Measurements from ENCODE around the gene TRIB2.

TRIB2 gene

DNA sequence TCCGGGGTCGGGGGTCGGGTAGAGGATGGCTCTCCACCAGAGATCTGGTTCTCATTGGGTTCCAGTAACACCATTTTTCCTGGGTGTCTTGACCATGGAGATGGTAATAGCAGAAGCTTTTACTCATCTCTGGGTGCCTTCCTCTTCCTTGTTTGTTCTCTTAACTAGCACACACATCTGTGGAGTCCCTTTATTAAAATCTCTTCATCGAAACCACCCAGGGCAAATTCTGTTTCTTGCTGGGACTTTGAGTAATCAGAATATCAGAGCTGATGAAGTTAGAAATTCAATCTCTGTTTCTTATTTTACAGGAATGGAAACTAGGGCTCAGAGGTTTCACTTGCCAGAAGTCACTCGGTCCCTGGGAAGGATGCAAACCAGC lies 15.0 kb upstream of the TRIB2 start:
- no peak for DNase-seq

GRCh38 chr2:12702168-12703121 lies 14.3 kb upstream of the TRIB2 start:
- peak; percentile 49 to 53 for DNase-seq

DNA sequence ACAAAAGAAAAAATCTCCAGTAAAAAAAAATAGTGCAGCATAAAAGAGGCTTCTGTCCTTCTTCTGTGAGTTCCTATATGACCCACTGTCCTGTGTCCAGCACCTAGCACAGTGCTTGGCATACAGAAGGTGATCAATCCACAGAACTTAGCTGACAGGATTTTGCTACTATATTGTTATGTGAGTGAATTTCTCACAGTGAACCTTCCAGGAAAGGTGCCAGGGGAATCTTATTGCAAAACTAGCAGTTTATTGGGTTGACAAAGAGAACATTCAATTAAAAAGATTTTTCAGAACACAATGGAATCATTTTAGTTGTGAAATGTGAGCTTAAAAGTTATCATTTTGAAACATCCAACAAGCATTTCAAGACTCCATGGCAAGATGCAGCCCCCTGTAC lies 12.4 kb upstream of the TRIB2 start:
- no peak for DNase-seq

DNA sequence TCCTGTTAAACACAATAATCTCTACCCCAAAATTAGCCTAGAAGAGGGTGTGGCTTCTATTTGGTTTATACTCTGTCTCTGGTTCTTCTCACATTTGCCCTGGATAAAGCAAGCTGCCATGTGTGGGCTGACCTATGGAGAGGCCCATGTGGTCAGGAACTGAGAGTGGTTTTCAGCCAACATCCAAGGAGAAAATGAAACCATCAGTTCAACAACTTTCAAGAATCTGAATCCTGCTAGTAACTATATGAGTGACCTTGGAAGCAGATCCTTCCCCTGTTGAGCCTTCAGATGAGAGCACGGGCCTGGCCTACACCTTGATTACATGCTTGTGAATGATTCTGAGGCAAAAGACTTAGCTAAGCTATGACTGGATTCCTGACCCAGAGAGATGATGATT lies 11.5 kb upstream of the TRIB2 start:
- no peak for DNase-seq

DNA sequence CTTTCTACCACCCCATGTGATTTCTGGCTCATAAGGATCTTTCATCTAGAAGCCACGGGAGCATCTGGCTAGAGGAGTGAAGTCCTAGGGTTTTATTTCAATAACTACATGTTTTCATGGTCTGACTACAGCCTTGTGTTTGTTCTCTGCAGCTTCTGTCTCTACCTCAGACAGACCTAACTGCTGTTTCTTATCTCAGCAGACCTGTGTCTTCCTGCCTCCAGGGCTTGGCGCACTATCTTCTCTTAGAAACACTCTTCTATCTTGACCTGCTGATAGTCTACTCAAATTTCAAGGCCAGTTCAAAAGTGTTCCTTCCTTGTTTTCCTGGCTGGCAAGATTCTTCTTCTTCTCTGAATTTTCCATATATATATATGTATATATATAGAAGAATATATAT lies 11.0 kb upstream of the TRIB2 start:
- no peak for DNase-seq

GRCh38 chr2:12708508-12709206 lies 8.1 kb upstream of the TRIB2 start:
- DNase-seq = no peak

- no peak for DNase-seq
These were observed 7.6 kb upstream of the TRIB2 start for GRCh38 chr2:12709207-12709522.

DNA sequence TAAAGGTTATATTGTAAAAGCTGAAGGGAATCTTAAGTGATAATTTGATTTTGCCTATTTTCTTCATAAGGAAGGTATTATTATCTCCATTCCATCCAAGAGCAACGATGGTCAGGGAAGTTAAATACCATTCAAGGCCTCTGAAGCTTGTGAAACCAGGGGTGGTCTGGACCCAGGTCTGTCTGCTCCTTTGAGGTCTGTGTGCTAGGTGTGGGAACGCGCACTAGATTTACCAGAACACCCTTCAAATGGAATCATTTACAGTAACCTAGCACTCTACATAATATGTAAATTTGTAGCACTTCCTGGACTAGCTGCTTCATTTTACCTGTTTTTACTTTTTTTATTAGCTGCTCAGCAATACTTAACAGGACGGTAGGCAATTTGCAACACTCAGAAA lies 6.4 kb upstream of the TRIB2 start:
- no peak for DNase-seq

DNA sequence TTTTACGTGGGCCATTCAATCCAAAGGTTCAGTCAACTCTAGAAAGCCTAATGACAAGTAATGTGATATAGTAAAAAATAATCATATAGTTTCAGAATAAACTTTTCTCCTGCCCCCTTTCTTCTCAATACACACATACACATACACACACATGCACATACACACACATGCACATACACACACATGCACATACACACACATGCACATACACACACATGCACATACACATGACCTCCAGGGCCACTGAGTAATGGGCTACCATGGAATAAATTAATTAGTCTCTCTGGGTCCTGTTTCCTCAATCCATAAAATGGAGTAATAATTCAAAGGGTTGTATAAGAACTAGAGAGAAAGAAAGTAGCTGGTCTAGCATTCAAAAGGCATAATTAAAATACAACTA lies 5.4 kb upstream of the TRIB2 start:
- no peak for DNase-seq

- DNase-seq = no peak
These were observed 3.9 kb upstream of the TRIB2 start for GRCh38 chr2:12712881-12713280.

DNA sequence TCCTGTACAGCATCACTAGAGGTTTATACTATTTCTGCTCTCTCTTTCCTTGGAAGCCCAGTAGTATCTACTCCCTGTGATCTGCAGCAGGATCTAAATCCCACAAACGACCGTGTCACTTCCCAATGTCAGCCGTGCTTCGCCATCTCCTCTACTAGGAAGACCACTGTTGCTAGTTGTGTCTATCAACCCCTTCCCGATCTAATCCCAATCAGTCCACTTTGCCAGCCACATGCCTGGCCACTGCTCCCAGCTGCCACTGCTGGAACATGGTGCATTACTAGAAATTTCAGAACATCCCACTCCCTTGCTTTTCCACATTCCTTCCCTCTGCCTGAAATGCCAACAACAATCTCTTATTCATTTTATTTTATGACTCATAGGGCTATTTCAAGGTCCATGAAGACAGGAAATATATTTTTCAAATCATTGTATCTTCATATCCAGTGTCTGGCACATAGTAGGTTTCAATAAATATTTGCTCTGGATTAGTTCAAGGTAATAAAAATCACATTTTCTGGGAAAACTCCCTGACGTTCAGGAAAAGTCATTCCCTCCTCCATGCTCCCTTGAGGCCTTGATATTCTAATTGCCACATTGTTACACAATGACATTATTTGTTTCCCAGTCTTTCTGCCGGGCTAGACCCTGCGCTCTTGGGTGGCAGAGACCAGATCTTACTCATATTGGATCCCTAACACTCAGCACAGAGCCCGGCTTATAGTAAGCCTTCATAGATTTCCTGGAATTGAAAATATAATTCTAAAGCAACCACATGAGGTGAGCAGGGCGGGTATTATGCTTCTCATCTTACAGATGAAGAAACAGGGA lies 2.1 kb upstream of the TRIB2 start:
- DNase-seq = no peak

DNA sequence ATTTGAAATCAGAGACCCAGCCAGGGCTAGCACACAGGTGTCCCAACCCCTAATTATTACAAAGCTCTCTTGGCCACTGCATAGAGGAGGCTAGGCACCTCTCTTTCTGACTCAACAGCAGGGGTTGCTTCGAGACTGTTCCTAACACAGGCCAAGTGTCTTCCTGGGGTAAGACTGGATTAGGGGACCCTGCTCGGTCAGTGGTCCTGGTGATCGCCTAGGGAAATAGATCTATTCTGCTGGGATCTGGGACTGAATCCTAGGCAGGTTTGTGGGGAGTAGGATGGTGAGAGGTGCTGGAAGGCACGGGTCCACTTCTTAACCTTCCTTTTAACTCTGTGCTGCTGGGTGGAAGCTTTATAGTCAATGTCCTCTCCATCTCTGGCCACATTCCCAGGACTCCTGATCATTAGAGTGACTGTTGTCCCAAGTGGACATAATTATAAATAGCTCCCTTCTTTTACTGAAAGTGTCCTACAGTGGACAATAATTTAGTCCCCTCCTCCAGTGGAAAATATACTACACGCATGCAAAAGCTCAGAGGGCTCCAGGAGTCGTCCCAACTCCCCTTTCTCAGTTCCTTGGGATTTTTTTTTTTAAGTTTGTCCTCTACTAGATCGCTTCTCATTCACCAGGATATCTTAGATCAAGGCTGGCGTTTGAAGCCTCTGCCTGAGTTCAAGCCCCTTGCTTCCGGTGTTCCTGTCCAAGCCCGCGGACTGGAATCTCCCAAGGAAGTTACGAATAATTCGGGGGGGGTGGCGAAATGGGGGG lies 1.3 kb upstream of the TRIB2 start:
- DNase-seq = no peak

- DNase-seq = peak; percentile 84 to 86
These were observed 779 bp upstream of the TRIB2 start for GRCh38 chr2:12716032-12716281.

DNA sequence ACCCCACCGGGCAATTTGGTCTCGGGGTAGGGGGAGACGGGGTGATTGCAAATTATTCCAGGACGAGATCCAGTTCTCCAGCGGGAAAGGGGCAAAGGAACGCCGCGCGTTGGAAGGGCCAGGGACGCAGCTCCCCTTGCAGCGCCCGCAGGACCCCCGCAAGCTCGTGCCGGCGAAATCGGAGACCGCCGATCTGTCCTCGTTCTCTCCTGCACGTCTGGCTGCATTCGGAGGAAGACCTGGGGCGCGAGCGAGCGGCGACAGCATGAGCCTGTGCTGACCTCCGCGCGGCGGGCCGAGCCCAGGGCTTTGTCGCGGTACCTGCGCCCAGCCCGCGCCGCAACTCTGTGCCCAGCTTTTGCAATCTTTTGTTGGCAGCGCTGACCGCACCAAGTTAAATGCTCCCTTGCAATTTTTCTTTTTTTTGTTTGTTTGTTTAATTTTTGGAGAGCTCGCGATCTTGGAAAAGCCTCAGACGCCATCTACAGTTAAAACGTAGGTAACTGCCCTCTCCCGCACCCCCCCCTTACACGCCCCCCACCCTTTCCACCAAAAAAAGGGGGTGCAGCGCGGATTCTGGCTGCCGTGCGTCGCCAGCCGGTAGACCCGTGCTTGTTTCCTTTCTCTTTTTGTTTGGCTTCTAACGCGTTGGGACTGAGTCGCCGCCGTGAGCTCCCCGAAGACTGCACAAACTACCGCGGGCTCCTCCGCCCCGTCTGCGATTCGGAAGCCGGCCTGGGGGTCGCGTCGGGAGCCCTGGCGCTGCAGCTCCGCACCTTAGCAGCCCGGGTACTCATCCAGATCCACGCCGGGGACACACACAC lies 667 bp downstream of the TRIB2 start:
- DNase-seq = peak; percentile 68 to 73

GRCh38 chr2:12718015-12718671 lies 1.4 kb downstream of the TRIB2 start:
- peak; percentile 63 to 66 for DNase-seq

DNA sequence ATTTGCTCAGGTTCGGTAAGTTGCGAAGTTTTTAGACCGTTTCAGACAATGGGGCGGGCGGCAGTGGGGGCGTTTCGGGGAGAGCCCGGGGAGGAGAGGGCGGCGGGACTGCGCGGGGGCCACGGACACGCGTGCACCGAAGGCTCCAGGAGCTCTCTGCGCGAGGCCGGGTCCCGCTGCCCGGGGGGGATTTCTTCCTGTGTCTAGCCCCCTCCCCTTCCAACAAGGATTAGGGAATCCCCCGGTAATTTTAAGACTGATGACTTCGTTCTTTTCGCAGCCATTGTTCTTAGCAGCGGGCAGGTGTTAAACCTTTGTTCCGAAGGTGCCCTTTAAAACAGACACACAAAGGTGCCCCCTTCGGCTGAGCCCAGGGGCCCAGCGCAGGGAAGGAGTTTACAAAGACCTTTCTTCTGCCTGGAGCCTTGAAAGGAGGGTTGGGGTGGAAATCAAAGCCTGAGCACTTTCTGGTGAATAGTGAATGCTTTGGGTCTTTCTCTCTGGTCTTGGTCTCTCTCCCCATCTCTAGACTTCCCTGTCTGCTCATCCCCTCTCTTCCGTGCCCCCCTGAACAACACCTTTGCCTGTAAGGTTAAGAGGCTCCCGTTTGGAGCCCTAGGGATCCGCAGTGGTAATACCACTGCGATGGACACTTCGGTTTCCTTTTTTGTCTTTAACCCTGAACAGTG lies 2.1 kb downstream of the TRIB2 start:
- DNase-seq = peak; percentile 37 to 41

DNA sequence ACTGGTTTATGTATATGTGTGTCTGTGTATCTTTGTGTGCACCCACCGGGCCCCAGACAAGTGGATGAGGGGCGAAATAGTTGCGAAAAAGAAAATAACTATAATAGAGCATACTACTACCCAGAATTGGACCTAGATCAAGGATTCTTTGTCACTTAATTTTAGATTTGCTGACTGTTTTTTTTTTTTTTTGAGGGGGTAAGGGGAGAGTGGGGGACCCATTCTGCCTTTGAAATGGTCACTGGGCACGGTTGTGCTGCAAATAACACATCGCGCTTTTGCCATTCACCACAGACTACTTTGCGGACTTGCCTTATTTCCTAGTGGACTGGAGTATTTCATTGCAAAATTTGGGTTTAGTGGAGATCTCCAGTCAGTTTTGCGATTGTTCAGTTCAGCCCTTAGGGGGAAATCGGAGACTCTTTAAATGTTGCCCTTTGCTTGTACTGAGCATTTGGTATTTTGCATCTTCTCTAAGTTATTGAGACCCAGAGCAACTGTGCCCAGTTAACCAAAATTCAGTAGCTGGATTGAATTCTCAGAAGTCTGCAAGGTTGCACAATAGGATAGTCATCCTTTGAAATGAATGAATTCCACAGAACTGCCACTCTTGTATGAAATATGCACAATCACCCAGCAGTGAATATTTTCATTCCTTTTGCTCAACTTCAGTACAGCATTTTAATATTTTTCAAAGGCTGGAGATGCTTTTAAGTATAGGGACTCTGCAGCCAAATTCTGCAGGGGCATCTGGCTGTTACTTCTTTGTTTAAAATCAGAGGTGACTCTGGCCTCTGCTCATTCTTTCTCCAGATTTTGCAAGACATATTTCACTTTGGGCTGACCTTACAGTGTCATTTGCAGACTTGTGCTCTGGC lies 2.9 kb downstream of the TRIB2 start:
- peak in 1 of 2 experiments; percentile 13 for DNase-seq

DNA sequence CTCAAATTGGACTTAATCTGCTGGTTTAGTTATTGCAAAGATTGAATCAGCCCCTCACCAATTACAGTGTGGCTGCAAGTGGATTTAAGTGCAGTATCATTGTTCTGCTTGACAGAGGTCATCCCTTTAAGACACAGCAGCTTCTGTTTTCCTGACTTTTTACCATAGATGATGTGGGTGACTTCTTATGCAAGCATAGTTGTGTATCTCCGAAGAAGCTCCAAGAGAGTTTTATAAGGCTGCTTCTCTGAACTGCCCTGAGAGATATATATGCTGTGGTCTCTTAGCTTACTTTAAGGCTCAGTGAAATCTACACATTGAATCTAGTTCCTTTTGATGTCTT lies 3.5 kb downstream of the TRIB2 start:
- no peak for DNase-seq

- DNase-seq = no peak
These were observed 4.1 kb downstream of the TRIB2 start for GRCh38 chr2:12720754-12721378.
